Caco-2 (cell line): ENCODE results near the gene CNOT6. TPM values are rescaled to one million over a fixed set of nuclear protein-coding genes. Genes with fewer than 3 reads are reported as not detected.

ENCODE experiments used
- BruUV-seq: library from RNA; stranded (reverse); fragments of 400-500 nt; replicated peaks from 2 replicates; lab custom pipeline; 2021; lab: Mats Ljungman, UMichigan
- CTCF ChIA-PET: fragments of 300-600 bp; sonication (Branson Sonifier 250); formaldehyde crosslinking; loops from one replicate; lab custom pipeline; 2022; ENCODE audit warnings: antibody characterized with exemption; lab: Charles Lee
- POLR2A ChIA-PET: fragments of 300-600 bp; sonication (Branson Sonifier 250); formaldehyde crosslinking; loops from one replicate; lab custom pipeline; 2022; ENCODE audit warnings: antibody characterized with exemption; lab: Charles Lee
- DNase-seq, 2 experiments: peaks; one replicate each; pipeline versions ENCODE4 v3.0.0 to v3.0.0-alpha.2; 2020 to 2022
- H3K27me3 ChIP-seq: replicated peaks from 2 replicates; pipeline ENCODE4 v1.6.0; 2011; ENCODE audit warnings: low read length; ENCODE audit not compliant: control insufficient read depth, insufficient read depth
- H3K36me3 ChIP-seq: 2 replicates; pipeline ENCODE4 v1.5.1; 2011; ENCODE audit warnings: low read length; ENCODE audit not compliant: control insufficient read depth, insufficient read depth
- H3K4me1 ChIP-seq: fragments of 250-450 bp; sonication (Bioruptor Pico); 2 replicates; pipeline ENCODE4 v1.5.1; 2020; ENCODE audit warnings: mild to moderate bottlenecking
- H3K4me3 ChIP-seq: 2 replicates; pipeline ENCODE4 v1.5.1; 2011; ENCODE audit warnings: low read depth, mild to moderate bottlenecking, control low read depth, low read length
- H3K9me3 ChIP-seq: fragments of 250-450 bp; sonication (Bioruptor Pico); 2 replicates; pipeline ENCODE4 v1.5.1; 2020; ENCODE audit warnings: mild to moderate bottlenecking, moderate library complexity
- H3K27ac Mint-ChIP-seq: one replicate; pipeline ENCODE4 v1.8.0; 2022; ENCODE audit warnings: mixed read lengths; ENCODE audit not compliant: unreplicated experiment
- H3K27me3 Mint-ChIP-seq: one replicate; pipeline ENCODE4 v1.8.0; 2022; ENCODE audit warnings: mixed read lengths; ENCODE audit not compliant: insufficient read depth, unreplicated experiment
- H3K36me3 Mint-ChIP-seq: one replicate; pipeline ENCODE4 v1.8.0; 2022; ENCODE audit warnings: mild to moderate bottlenecking, mixed read lengths; ENCODE audit not compliant: insufficient read depth, unreplicated experiment
- H3K4me1 Mint-ChIP-seq: one replicate; pipeline ENCODE4 v1.8.0; 2022; ENCODE audit warnings: low read depth, mixed read lengths; ENCODE audit not compliant: unreplicated experiment
- H3K4me3 Mint-ChIP-seq: one replicate; pipeline ENCODE4 v1.8.0; 2022; ENCODE audit warnings: mild to moderate bottlenecking, moderate library complexity, mixed read lengths; ENCODE audit not compliant: unreplicated experiment
- H3K9me3 Mint-ChIP-seq: one replicate; pipeline ENCODE4 v1.8.0; 2022; ENCODE audit warnings: mixed read lengths; ENCODE audit not compliant: unreplicated experiment
- CTCF ChIP-seq, 2 experiments: fragments of 200-600 bp in 1 of 2; IDR thresholded peaks; 1 replicate in 1 of 2; 2 replicates in 1 of 2; pipeline versions ENCODE4 v1.5.1 to v1.8.0; 2011 to 2022; ENCODE audit warnings: antibody characterized with exemption in 1 of 2, control low read depth in 1 of 2, inconsistent platforms in 1 of 2, low read depth in 1 of 2, low read length in 1 of 2, mild to moderate bottlenecking in 1 of 2, moderate library complexity in 1 of 2; ENCODE audit not compliant: insufficient read depth in 1 of 2, severe bottlenecking in 1 of 2, unreplicated experiment in 1 of 2
- intact Hi-C: fragments of 100-400 bp; cut with micrococcal nuclease; formaldehyde crosslinking; loops from one replicate; pipeline ENCODE4 v1.10.0; 2022; ENCODE audit not compliant: unreplicated experiment
- total RNA-seq: library from RNA; stranded (reverse); gene quantifications from 2 replicates; pipeline ENCODE4 v1.2.3, GENCODE V29; 2022

The CNOT6 gene
- total RNA-seq, 1 experiment from 2014 or later: 46.3 TPM

- intact Hi-C loops: no loop called here
- Mint-ChIP-seq H3K9me3 (no peaks in the 10 kb centered on the region), H3K27ac (no peak overlapping the region), H3K4me1 (no peaks in the 10 kb centered on the region), H3K36me3 (peaks cover 63% of the 10 kb centered on the region), H3K27me3 (no peaks in the 10 kb centered on the region), H3K4me3 (no peak overlapping the region)
- TF ChIP-seq CTCF (IDR thresholded peaks at IDR 0.05; ENCODE audit: insufficient read depth in 1 of 2, low read depth in 1 of 2, low read length in 1 of 2, severe bottlenecking in 1 of 2, unreplicated experiment in 1 of 2): no peak
- H3K4me3 ChIP-seq: no peak overlapping the region
- no peak for DNase-seq
- no peaks in the 10 kb centered on the region for H3K9me3 ChIP-seq
- POLR2A ChIA-PET: no interaction called here
- CTCF ChIA-PET: no interaction called here
- peaks cover 2% of the 10 kb centered on the region; the same call in 1 of the 2 replicates for H3K36me3 ChIP-seq
- BruUV-seq: no TSS peak
- H3K27me3 ChIP-seq: no peaks in the 10 kb centered on the region
- no peaks in the 10 kb centered on the region for H3K4me1 ChIP-seq
These were observed 46.0 kb downstream of the CNOT6 start for GRCh38 chr5:180540050-180540694.

GRCh38 chr5:180541710-180542109 is 47.5 kb downstream of the CNOT6 start:
- H3K27me3 Mint-ChIP-seq: no peaks in the 10 kb centered on the region
- Histone ChIP-seq H3K4me3 (no peak overlapping the region), H3K9me3 (no peaks in the 10 kb centered on the region), H3K4me1 (no peaks in the 10 kb centered on the region), H3K27me3 (no peaks in the 10 kb centered on the region), H3K36me3 (peaks cover 2% of the 10 kb centered on the region; the same call in 1 of the 2 replicates)
- no peak for TF ChIP-seq CTCF (IDR thresholded peaks at IDR 0.05; ENCODE audit: insufficient read depth in 1 of 2, low read depth in 1 of 2, low read length in 1 of 2, severe bottlenecking in 1 of 2, unreplicated experiment in 1 of 2)
- H3K27ac Mint-ChIP-seq: no peak overlapping the region
- POLR2A ChIA-PET: no interaction called here
- BruUV-seq: no TSS peak
- no peak overlapping the region for H3K4me3 Mint-ChIP-seq
- H3K4me1 Mint-ChIP-seq: no peaks in the 10 kb centered on the region
- peaks cover 76% of the 10 kb centered on the region for H3K36me3 Mint-ChIP-seq
- CTCF ChIA-PET: no interaction called here
- intact Hi-C loops: no loop called here
- H3K9me3 Mint-ChIP-seq: no peaks in the 10 kb centered on the region
- no peak for DNase-seq

GRCh38 chr5:180545248-180545647 is 51.1 kb downstream of the CNOT6 start:
- ChIA-PET POLR2A (no interaction called here), CTCF (no interaction called here)
- Mint-ChIP-seq H3K9me3 (no peaks in the 10 kb centered on the region), H3K4me1 (peaks cover 6% of the 10 kb centered on the region), H3K27me3 (no peaks in the 10 kb centered on the region), H3K27ac (no peak overlapping the region), H3K36me3 (peaks cover 65% of the 10 kb centered on the region), H3K4me3 (no peak overlapping the region)
- intact Hi-C loops: no loop called here
- no peaks in the 10 kb centered on the region; the same call in 1 of the 2 replicates for H3K36me3 ChIP-seq
- no peak for TF ChIP-seq CTCF (IDR thresholded peaks at IDR 0.05; ENCODE audit: insufficient read depth in 1 of 2, low read depth in 1 of 2, low read length in 1 of 2, severe bottlenecking in 1 of 2, unreplicated experiment in 1 of 2)
- H3K4me1 ChIP-seq: no peaks in the 10 kb centered on the region; the same call in 1 of the 2 replicates
- no peaks in the 10 kb centered on the region for H3K9me3 ChIP-seq
- DNase-seq: no peak
- BruUV-seq: no TSS peak
- no peaks in the 10 kb centered on the region for H3K27me3 ChIP-seq
- no peak overlapping the region for H3K4me3 ChIP-seq
